Mesenchymal stem cell (in vitro differentiated cells and primary cell): ENCODE results near the gene NAGLU. TPM values are rescaled to one million over a fixed set of nuclear protein-coding genes. Genes with fewer than 3 reads are reported as not detected.
A peak's percentile ranks its signal among the peaks of the same experiment; 100 is the strongest.

Experiments used
- DNase-seq: peaks from one replicate; pipeline ENCODE4 v3.0.0-alpha.2; 2013
- H2AFZ ChIP-seq: one replicate; pipeline ENCODE4 v1.6.1; 2013; ENCODE audit warnings: low read depth, mild to moderate bottlenecking, control low read depth, inconsistent platforms, low read length, moderate library complexity
- H2AK5ac ChIP-seq: 2 replicates; pipeline ENCODE4 v1.6.1; 2013; ENCODE audit warnings: low read length, moderate library complexity, mild to moderate bottlenecking, inconsistent platforms; ENCODE audit not compliant: severe bottlenecking
- H2BK120ac ChIP-seq: one replicate; pipeline ENCODE4 v1.6.1; 2013; ENCODE audit warnings: low read depth, mild to moderate bottlenecking, inconsistent platforms, low read length, moderate library complexity
- H2BK12ac ChIP-seq, 2 experiments: one replicate each; pipeline ENCODE4 v1.6.1; 2013; ENCODE audit warnings: inconsistent platforms in 2 of 2, low read length in 2 of 2, mild to moderate bottlenecking in 2 of 2, moderate library complexity in 2 of 2, control low read depth in 1 of 2
- H2BK15ac ChIP-seq: one replicate; pipeline ENCODE4 v1.6.1; 2013; ENCODE audit warnings: mild to moderate bottlenecking, low read depth, inconsistent platforms; ENCODE audit not compliant: poor library complexity, severe bottlenecking
- H2BK5ac ChIP-seq: 2 replicates; pipeline ENCODE4 v1.6.1; 2013; ENCODE audit warnings: low read depth, mild to moderate bottlenecking, low read length, control low read depth, inconsistent platforms; ENCODE audit not compliant: poor library complexity, severe bottlenecking
- H3K14ac ChIP-seq, 2 experiments: one replicate each; pipeline ENCODE4 v1.6.1; 2013; ENCODE audit warnings: inconsistent platforms in 2 of 2, low read length in 2 of 2, control low read depth in 1 of 2, mild to moderate bottlenecking in 1 of 2, moderate library complexity in 1 of 2
- H3K18ac ChIP-seq, 2 experiments: one replicate each; pipeline ENCODE4 v1.6.1; 2013; ENCODE audit warnings: inconsistent platforms in 2 of 2, low read length in 2 of 2, control low read depth in 1 of 2, low read depth in 1 of 2, mild to moderate bottlenecking in 1 of 2
- H3K23ac ChIP-seq, 2 experiments: one replicate each; pipeline ENCODE4 v1.6.1; 2013; ENCODE audit warnings: inconsistent platforms in 2 of 2, low read length in 2 of 2, mild to moderate bottlenecking in 2 of 2, moderate library complexity in 2 of 2, control low read depth in 1 of 2
- H3K27ac ChIP-seq: 2 replicates; pipeline ENCODE4 v1.5.1; 2013; ENCODE audit warnings: mild to moderate bottlenecking, moderate library complexity, low read length, control low read depth, inconsistent platforms; ENCODE audit not compliant: poor library complexity, severe bottlenecking
- H3K27me3 ChIP-seq, 2 experiments: 2 replicates each; pipeline versions ENCODE4 v1.6.1 to v1.7.0; 2013; ENCODE audit warnings: low read length in 2 of 2, mild to moderate bottlenecking in 2 of 2, moderate library complexity in 2 of 2, control low read depth in 1 of 2, inconsistent platforms in 1 of 2; ENCODE audit not compliant: control insufficient read depth in 1 of 2, insufficient read depth in 1 of 2
- H3K36me3 ChIP-seq, 2 experiments: 2 replicates each; pipeline versions ENCODE4 v1.6.1 to v1.7.0; 2013; ENCODE audit warnings: low read length in 2 of 2, control low read depth in 1 of 2, inconsistent platforms in 1 of 2, low read depth in 1 of 2, mild to moderate bottlenecking in 1 of 2; ENCODE audit not compliant: insufficient read depth in 2 of 2, control insufficient read depth in 1 of 2
- H3K4ac ChIP-seq, 2 experiments: one replicate each; pipeline ENCODE4 v1.6.1; 2013; ENCODE audit warnings: inconsistent platforms in 2 of 2, low read length in 2 of 2, mild to moderate bottlenecking in 2 of 2, moderate library complexity in 2 of 2, control low read depth in 1 of 2, low read depth in 1 of 2
- H3K4me1 ChIP-seq: 2 replicates; pipeline ENCODE4 v1.6.1; 2013; ENCODE audit warnings: low read depth, low read length, control low read depth; ENCODE audit not compliant: control insufficient read depth, insufficient read depth
- H3K4me2 ChIP-seq: 2 replicates; pipeline ENCODE4 v1.6.1; 2013; ENCODE audit warnings: low read length, mild to moderate bottlenecking, inconsistent platforms; ENCODE audit not compliant: poor library complexity, severe bottlenecking
- H3K4me3 ChIP-seq, 2 experiments: 2 replicates each; pipeline versions ENCODE4 v1.5.1 to v1.7.0; 2013; ENCODE audit warnings: low read length in 2 of 2, mild to moderate bottlenecking in 2 of 2, control low read depth in 1 of 2, low read depth in 1 of 2; ENCODE audit not compliant: insufficient read depth in 1 of 2
- H3K79me1 ChIP-seq: replicated peaks from 2 replicates; pipeline ENCODE4 v1.6.1; 2013; ENCODE audit warnings: mild to moderate bottlenecking, control low read depth, low read length, inconsistent platforms; ENCODE audit not compliant: poor library complexity, severe bottlenecking
- H3K9ac ChIP-seq: 2 replicates; pipeline ENCODE4 v1.7.0; 2013; ENCODE audit warnings: mild to moderate bottlenecking, low read length, moderate library complexity
- H3K9me3 ChIP-seq: 2 replicates; pipeline ENCODE4 v1.7.0; 2013; ENCODE audit warnings: mild to moderate bottlenecking, low read length; ENCODE audit not compliant: control insufficient read depth
- H4K8ac ChIP-seq: one replicate; pipeline ENCODE4 v1.6.1; 2013; ENCODE audit warnings: inconsistent platforms, mild to moderate bottlenecking, low read length, moderate library complexity
- H4K91ac ChIP-seq: one replicate; pipeline ENCODE4 v1.6.1; 2013; ENCODE audit warnings: mild to moderate bottlenecking, low read length, inconsistent platforms
- WGBS: methylation state at CpG from one replicate; pipeline ENCODE4 v1.1.7; 2013; ENCODE audit warnings: mixed read lengths; 5-methylcytosine and 5-hydroxymethylcytosine counted together
- polyA plus RNA-seq, 2 experiments: library from polyadenylated mRNA; stranded (reverse); fragments of 200-250 nt; gene quantifications; one replicate each; pipeline ENCODE4 v1.2.3, GENCODE V29; 2013

The NAGLU gene
- 51.2 TPM for polyA plus RNA-seq (2013, experiment 1 of 2)
- 52.1 TPM for polyA plus RNA-seq (2013, experiment 2 of 2)

DNA sequence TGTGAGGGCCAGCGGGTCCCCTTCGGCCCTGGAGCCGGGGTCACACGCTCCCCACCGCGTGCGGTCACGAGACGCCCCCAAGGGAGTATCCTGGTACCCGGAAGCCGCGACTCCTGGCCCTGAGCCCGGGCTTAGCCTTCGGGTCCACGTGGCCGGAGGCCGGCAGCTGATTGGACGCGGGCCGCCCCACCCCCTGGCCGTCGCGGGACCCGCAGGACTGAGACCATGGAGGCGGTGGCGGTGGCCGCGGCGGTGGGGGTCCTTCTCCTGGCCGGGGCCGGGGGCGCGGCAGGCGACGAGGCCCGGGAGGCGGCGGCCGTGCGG, at the start of gene NAGLU:
Gene NAGLU (plus strand): TSS at position 194 of the 324 bp plus-strand sequence. CDS start 32 bp downstream, at position 226.
- H2BK15ac ChIP-seq = peak within 1 kb of the TSS; percentile 98
- peak within 1 kb of the TSS; percentile 88 for H3K4me2 ChIP-seq
- peak within 1 kb of the TSS in 1 of 2 experiments; percentile 99 for H3K23ac ChIP-seq
- H3K9me3 ChIP-seq = no peaks in the 10 kb centered on the region
- peaks cover 13% of the 10 kb centered on the region for H3K79me1 ChIP-seq
- peak within 1 kb of the TSS; percentile 76 to 95 for H3K4me3 ChIP-seq
- peak within 1 kb of the TSS; percentile 92 for H3K9ac ChIP-seq
- H3K4ac ChIP-seq = peak within 1 kb of the TSS; percentile 97 to 99
- peak within 1 kb of the TSS; percentile 98 for H2BK120ac ChIP-seq
- no peaks in the 10 kb centered on the region for H3K27me3 ChIP-seq
- peak; percentile 92 for DNase-seq
- peak within 1 kb of the TSS; percentile 53 for H2AFZ ChIP-seq
- H3K14ac ChIP-seq = peak within 1 kb of the TSS in 1 of 2 experiments; percentile 100
- H4K91ac ChIP-seq = peak within 1 kb of the TSS; percentile 100
- peak within 1 kb of the TSS; percentile 4 to 98 for H2BK12ac ChIP-seq
- peak within 1 kb of the TSS; percentile 60 for H2AK5ac ChIP-seq
- H3K4me1 ChIP-seq = peaks cover 21% of the 10 kb centered on the region
- H2BK5ac ChIP-seq = peak within 1 kb of the TSS; percentile 92
- H3K27ac ChIP-seq = peak within 1 kb of the TSS; percentile 73
- peak within 1 kb of the TSS; percentile 98 to 99 for H3K18ac ChIP-seq
- H4K8ac ChIP-seq = peak within 1 kb of the TSS; percentile 98
- WGBS = under 1% methylated on average over 22 of the region's 40 CpGs
- H3K36me3 ChIP-seq = peaks cover 25 to 29% of the 10 kb centered on the region in 2 experiments

DNA sequence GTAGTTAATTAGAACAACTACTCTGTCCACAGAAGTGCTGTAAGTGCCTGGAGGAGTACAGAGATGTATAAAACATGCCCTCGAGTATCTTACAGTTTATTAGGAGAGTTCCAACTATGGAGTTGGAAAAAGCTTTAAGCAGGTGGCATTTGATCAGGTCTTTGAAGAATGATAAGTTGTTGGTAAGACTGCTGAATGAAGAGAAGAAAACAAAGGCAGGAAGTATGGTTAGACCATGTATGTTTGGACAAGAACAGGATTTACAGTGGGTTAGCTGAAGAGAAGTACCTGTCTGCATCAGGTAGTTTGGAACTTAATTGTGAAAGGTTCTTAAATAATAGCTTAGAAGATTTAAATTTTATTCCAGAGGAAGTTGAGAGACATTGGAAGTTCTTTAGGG, 48.0 kb upstream of the NAGLU start:
- Histone ChIP-seq H3K18ac (no peak overlapping the region), H2BK120ac (no peak overlapping the region), H3K4ac (no peak overlapping the region), H2BK15ac (no peak overlapping the region), H4K8ac (no peak overlapping the region), H2AK5ac (no peak overlapping the region), H3K4me3 (no peak overlapping the region), H2BK12ac (no peak overlapping the region), H2AFZ (no peak overlapping the region), H3K27ac (no peak overlapping the region), H2BK5ac (no peak overlapping the region), H3K79me1 (peaks cover 3% of the 10 kb centered on the region), H3K4me2 (no peak overlapping the region), H3K9ac (no peak overlapping the region), H3K4me1 (no peaks in the 10 kb centered on the region), H3K27me3 (no peaks in the 10 kb centered on the region), H3K23ac (no peak overlapping the region), H3K14ac (no peak overlapping the region), H3K36me3 (peaks cover 37 to 86% of the 10 kb centered on the region in 2 experiments), H3K9me3 (no peaks in the 10 kb centered on the region), H4K91ac (no peak overlapping the region)
- DNase-seq = no peak
- 96% methylated on average over 1 of the region's 1 CpG for WGBS

DNA sequence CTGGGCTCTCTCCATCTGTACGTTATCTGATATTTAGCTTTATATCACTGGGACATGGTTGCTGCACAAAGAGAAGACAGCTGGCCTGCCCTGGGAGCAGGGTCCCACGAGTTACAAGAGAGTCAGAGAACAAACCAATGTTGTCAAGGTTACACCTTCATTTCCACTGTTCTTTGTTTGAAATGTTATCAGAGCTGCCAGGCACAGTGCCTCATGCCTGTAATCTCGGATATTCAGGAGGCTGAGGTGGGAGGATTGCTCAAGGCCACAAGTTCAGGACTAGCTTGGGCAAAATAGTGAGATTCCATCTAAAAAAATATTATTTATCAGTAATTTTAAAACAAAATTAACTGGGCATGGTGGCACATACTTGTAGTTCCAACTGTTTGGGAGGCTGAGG, 42.7 kb upstream of the NAGLU start:
- H2BK15ac ChIP-seq = no peak overlapping the region
- H3K79me1 ChIP-seq = peaks cover 1% of the 10 kb centered on the region
- H3K4me1 ChIP-seq = peaks cover 5% of the 10 kb centered on the region
- no peak overlapping the region for H3K27ac ChIP-seq
- H2BK12ac ChIP-seq = no peak overlapping the region
- H4K91ac ChIP-seq = no peak overlapping the region
- no peak overlapping the region for H2BK120ac ChIP-seq
- H2AFZ ChIP-seq = no peak overlapping the region
- H3K9me3 ChIP-seq = no peaks in the 10 kb centered on the region
- H4K8ac ChIP-seq = no peak overlapping the region
- no peak overlapping the region for H3K4me3 ChIP-seq
- WGBS = 90% methylated on average over 3 of the region's 3 CpGs
- H3K27me3 ChIP-seq = no peaks in the 10 kb centered on the region
- no peak overlapping the region for H3K9ac ChIP-seq
- no peak overlapping the region for H3K18ac ChIP-seq
- H3K4me2 ChIP-seq = no peak overlapping the region
- no peak overlapping the region for H2AK5ac ChIP-seq
- H3K14ac ChIP-seq = no peak overlapping the region
- no peak overlapping the region for H3K4ac ChIP-seq
- H3K36me3 ChIP-seq = peaks cover 36 to 82% of the 10 kb centered on the region in 2 experiments
- no peak overlapping the region for H3K23ac ChIP-seq
- no peak for DNase-seq
- no peak overlapping the region for H2BK5ac ChIP-seq

DNA sequence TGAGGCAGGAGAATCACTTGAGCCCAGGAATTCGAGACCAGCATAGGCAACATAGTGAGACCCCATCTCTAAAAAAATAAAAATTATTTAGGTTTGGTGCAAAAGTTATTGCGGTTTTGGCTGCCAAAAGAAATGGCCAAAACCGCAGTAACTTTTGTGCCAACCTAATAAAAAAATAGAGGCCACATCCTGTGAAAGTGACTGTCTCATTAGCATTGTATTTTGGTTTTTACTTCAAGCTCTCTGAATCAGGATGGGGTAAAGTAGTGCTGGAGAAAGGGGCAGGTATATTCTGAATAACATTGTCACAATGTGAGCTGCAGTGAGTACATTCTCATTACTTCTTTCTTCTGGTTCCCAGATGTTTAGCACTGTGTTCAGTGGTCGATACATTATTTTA, 41.4 kb upstream of the NAGLU start:
- no peak for DNase-seq
- Histone ChIP-seq H2BK120ac (no peak overlapping the region), H3K36me3 (peaks cover 32 to 83% of the 10 kb centered on the region in 2 experiments), H3K9ac (no peak overlapping the region), H3K4ac (no peak overlapping the region), H2AK5ac (no peak overlapping the region), H3K4me3 (no peak overlapping the region), H4K8ac (no peak overlapping the region), H3K18ac (no peak overlapping the region), H3K14ac (no peak overlapping the region), H2BK15ac (no peak overlapping the region), H3K9me3 (no peaks in the 10 kb centered on the region), H3K27me3 (no peaks in the 10 kb centered on the region), H3K23ac (no peak overlapping the region), H2AFZ (no peak overlapping the region), H2BK5ac (no peak overlapping the region), H3K4me1 (peaks cover 5% of the 10 kb centered on the region), H2BK12ac (no peak overlapping the region), H3K27ac (no peak overlapping the region), H3K79me1 (peaks cover 1% of the 10 kb centered on the region), H4K91ac (no peak overlapping the region), H3K4me2 (no peak overlapping the region)
- WGBS = 98% methylated on average over 3 of the region's 4 CpGs
